HEK293 (cell line): Measurements from ENCODE around the gene TNIP1.

Experiments used
- CTCF ChIA-PET: fragments of 350-600 bp; formaldehyde crosslinking; extraction: SDS; loops from one replicate; lab custom pipeline; 2021; ENCODE audit warnings: antibody characterized with exemption; lab: Yijun Ruan, JAX
- POLR2A ChIA-PET: fragments of 300-600 bp; formaldehyde crosslinking; extraction: SDS; loops from one replicate; lab custom pipeline; 2020; ENCODE audit warnings: antibody characterized with exemption, inconsistent platforms; lab: Yijun Ruan, JAX
- H3K27ac ChIP-seq: fragments of 200-500 bp; sonication (Bioruptor generic); 2 replicates; pipeline ENCODE4 v1.5.1; 2014; ENCODE audit warnings: low read depth, low read length, control low read depth, inconsistent platforms; ENCODE audit errors: extremely low read depth
- H3K36me3 ChIP-seq, 2 experiments: fragments of 200-500 bp in 1 of 2; sonication (Bioruptor generic) in 1 of 2; 1 replicate in 1 of 2; 2 replicates in 1 of 2; pipeline ENCODE4 v1.5.1; 2014 to 2017; ENCODE audit warnings: inconsistent platforms in 2 of 2, low read length in 2 of 2; ENCODE audit not compliant: control insufficient read depth in 2 of 2, insufficient read depth in 1 of 2
- H3K4me1 ChIP-seq: fragments of 200-500 bp; sonication (Bioruptor generic); 2 replicates; pipeline ENCODE4 v1.5.1; 2014; ENCODE audit warnings: mild to moderate bottlenecking, low read length, inconsistent platforms; ENCODE audit not compliant: control insufficient read depth, insufficient read depth
- H3K4me3 ChIP-seq: 2 replicates; pipeline ENCODE4 v1.5.1; 2011; ENCODE audit warnings: low read depth, mild to moderate bottlenecking, control low read depth, low read length, moderate library complexity
- H3K9me3 ChIP-seq: fragments of 200-500 bp; sonication (Bioruptor generic); 2 replicates; pipeline ENCODE4 v1.5.1; 2014; ENCODE audit warnings: low read depth, low read length, inconsistent platforms; ENCODE audit not compliant: control insufficient read depth, insufficient read depth
- AEBP2 ChIP-seq: fragments of 450-650 bp; formaldehyde crosslinking; IDR thresholded peaks from 2 replicates; pipeline ENCODE4 v1.5.1; 2016; ENCODE audit warnings: missing biosample characterization, missing genetic modification characterization, borderline replicate concordance
- BCL11A ChIP-seq: fragments of 450-650 bp; formaldehyde crosslinking; IDR thresholded peaks from 2 replicates; pipeline ENCODE4 v1.5.1; 2016; ENCODE audit warnings: low read depth, missing biosample characterization, missing genetic modification characterization
- GLI2 ChIP-seq: fragments of 450-650 bp; formaldehyde crosslinking; IDR thresholded peaks from 2 replicates; pipeline ENCODE4; 2017; ENCODE audit warnings: missing biosample characterization, missing genetic modification characterization, low read depth, borderline replicate concordance
- KLF1 ChIP-seq: fragments of 450-650 bp; formaldehyde crosslinking; IDR thresholded peaks from 2 replicates; pipeline ENCODE4 v1.5.1; 2016; ENCODE audit warnings: missing biosample characterization, missing genetic modification characterization
- PRDM1 ChIP-seq: fragments of 450-650 bp; formaldehyde crosslinking; IDR thresholded peaks from 2 replicates; pipeline ENCODE4; 2016; ENCODE audit warnings: missing biosample characterization, missing genetic modification characterization
- RBAK ChIP-seq: fragments of 450-650 bp; formaldehyde crosslinking; IDR thresholded peaks from 2 replicates; pipeline ENCODE4 v1.5.1; 2016; ENCODE audit warnings: missing biosample characterization, missing genetic modification characterization
- SP3 ChIP-seq: fragments of 450-650 bp; formaldehyde crosslinking; IDR thresholded peaks from 2 replicates; pipeline ENCODE4 v1.5.1; 2016; ENCODE audit warnings: missing biosample characterization, missing genetic modification characterization
- YY2 ChIP-seq: fragments of 450-650 bp; formaldehyde crosslinking; IDR thresholded peaks from 2 replicates; pipeline ENCODE4 v1.5.1; 2016; ENCODE audit warnings: missing biosample characterization, missing genetic modification characterization
- ZBTB1 ChIP-seq: fragments of 450-650 bp; formaldehyde crosslinking; IDR thresholded peaks from 2 replicates; pipeline ENCODE4 v1.5.1; 2016; ENCODE audit warnings: missing biosample characterization, missing genetic modification characterization
- ZEB2 ChIP-seq: fragments of 450-650 bp; formaldehyde crosslinking; IDR thresholded peaks from 2 replicates; pipeline ENCODE4 v1.5.1; 2016; ENCODE audit warnings: missing biosample characterization, missing genetic modification characterization
- ZFP3 ChIP-seq: fragments of 450-650 bp; formaldehyde crosslinking; IDR thresholded peaks from 2 replicates; pipeline ENCODE4 v1.5.1; 2016; ENCODE audit warnings: low read depth, missing biosample characterization, missing genetic modification characterization
- ZNF121 ChIP-seq: fragments of 450-650 bp; formaldehyde crosslinking; IDR thresholded peaks from 2 replicates; pipeline ENCODE4 v1.5.1; 2016; ENCODE audit warnings: missing biosample characterization, missing genetic modification characterization
- ZNF223 ChIP-seq: fragments of 450-650 bp; formaldehyde crosslinking; IDR thresholded peaks from 2 replicates; pipeline ENCODE4 v1.5.1; 2016; ENCODE audit warnings: missing biosample characterization, missing genetic modification characterization
- ZNF266 ChIP-seq: fragments of 450-650 bp; formaldehyde crosslinking; IDR thresholded peaks from 2 replicates; pipeline ENCODE4 v1.5.1; 2016; ENCODE audit warnings: missing biosample characterization, missing genetic modification characterization, low read depth
- ZNF311 ChIP-seq: fragments of 450-650 bp; formaldehyde crosslinking; IDR thresholded peaks from 2 replicates; pipeline ENCODE4 v1.5.1; 2017; ENCODE audit warnings: missing biosample characterization, missing genetic modification characterization, borderline replicate concordance
- ZNF354C ChIP-seq: fragments of 450-650 bp; formaldehyde crosslinking; IDR thresholded peaks from 2 replicates; pipeline ENCODE4 v1.5.1; 2016; ENCODE audit warnings: missing biosample characterization, missing genetic modification characterization, low read depth, borderline replicate concordance
- ZNF521 ChIP-seq: fragments of 450-650 bp; formaldehyde crosslinking; IDR thresholded peaks from 2 replicates; pipeline ENCODE4 v1.5.1; 2017; ENCODE audit warnings: missing biosample characterization, mild to moderate bottlenecking, missing genetic modification characterization
- ZNF558 ChIP-seq: fragments of 450-650 bp; formaldehyde crosslinking; IDR thresholded peaks from 2 replicates; pipeline ENCODE4 v1.5.1; 2016; ENCODE audit warnings: missing biosample characterization, missing genetic modification characterization
- ZNF560 ChIP-seq: fragments of 450-650 bp; formaldehyde crosslinking; IDR thresholded peaks from 2 replicates; pipeline ENCODE4 v1.5.1; 2017; ENCODE audit warnings: missing biosample characterization, missing genetic modification characterization, borderline replicate concordance
- ZNF571 ChIP-seq: fragments of 450-650 bp; formaldehyde crosslinking; IDR thresholded peaks from 2 replicates; pipeline ENCODE4 v1.5.0; 2017; ENCODE audit warnings: missing biosample characterization, missing genetic modification characterization
- ZNF585B ChIP-seq: fragments of 450-650 bp; formaldehyde crosslinking; IDR thresholded peaks from 2 replicates; pipeline ENCODE4 v1.5.1; 2016; ENCODE audit warnings: missing biosample characterization, missing genetic modification characterization
- ZNF596 ChIP-seq: fragments of 450-650 bp; IDR thresholded peaks from 2 replicates; pipeline ENCODE4 v1.5.0; 2018; ENCODE audit warnings: missing biosample characterization, mild to moderate bottlenecking, missing genetic modification characterization, moderate library complexity
- ZNF600 ChIP-seq: fragments of 450-650 bp; formaldehyde crosslinking; IDR thresholded peaks from 2 replicates; pipeline ENCODE4 v1.5.1; 2016; ENCODE audit warnings: missing biosample characterization, missing genetic modification characterization
- ZNF645 ChIP-seq: fragments of 450-650 bp; formaldehyde crosslinking; IDR thresholded peaks from 2 replicates; pipeline ENCODE4; 2016; ENCODE audit warnings: missing biosample characterization, missing genetic modification characterization
- ZNF670 ChIP-seq: fragments of 450-650 bp; formaldehyde crosslinking; IDR thresholded peaks from 2 replicates; pipeline ENCODE4 v1.5.1; 2016; ENCODE audit warnings: missing biosample characterization, missing genetic modification characterization, low read depth
- TF ChIP-seq, protein P1 (sequence below): fragments of 450-650 bp; formaldehyde crosslinking; IDR thresholded peaks from 2 replicates; pipeline ENCODE4 v1.5.1; 2016; ENCODE audit warnings: missing biosample characterization, missing genetic modification characterization

The TNIP1 gene

GRCh38 chr5:151058301-151058700 lies 22.5 kb downstream of the TNIP1 start (continued):
- no peak for TF ChIP-seq GLI2 (tag by site-specific recombination)

DNA sequence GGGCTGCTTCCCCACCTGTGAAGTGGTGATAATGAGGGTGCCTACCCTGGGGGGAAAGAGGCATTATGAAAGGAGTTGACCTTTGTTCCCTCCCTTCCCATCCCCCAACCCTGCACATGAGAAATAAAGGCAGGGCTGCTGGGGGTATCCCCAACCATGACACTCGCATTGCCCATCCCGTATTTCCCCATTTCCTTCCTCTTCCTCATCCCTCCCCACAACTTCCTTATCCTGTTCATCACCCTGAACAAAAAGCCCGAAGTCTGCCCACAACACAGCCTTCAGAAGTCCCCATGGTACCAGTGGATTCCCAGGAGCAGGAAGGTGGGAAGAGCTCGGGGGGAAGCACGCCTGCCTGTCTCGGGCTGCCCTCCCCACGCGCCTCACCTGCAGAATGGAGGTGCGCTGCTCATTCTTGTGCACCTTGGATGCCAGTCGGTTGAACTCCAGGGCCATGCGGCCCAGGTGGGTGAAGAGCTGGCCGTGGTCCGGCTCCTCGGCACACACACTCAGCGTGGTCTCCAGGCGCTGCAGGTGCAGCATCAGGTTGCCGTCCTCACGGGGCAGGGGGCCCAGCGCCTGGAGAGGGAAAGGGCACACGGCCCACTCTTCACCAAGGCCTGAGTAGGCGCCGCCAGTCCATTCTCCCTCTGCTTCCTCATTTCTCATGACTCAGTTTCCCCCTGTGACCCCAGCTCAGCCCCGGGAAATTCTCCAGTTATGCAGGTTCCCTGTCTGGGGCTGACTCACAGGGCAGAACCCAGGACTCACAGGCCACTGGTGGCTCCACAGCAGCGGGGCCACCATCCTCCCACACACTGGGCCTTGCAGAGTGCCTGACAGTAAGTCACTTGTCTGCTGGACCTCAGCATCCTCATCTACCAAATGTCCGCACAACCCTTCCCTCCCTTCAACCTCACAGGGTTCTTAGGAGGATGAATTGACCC lies 24.2 kb downstream of the TNIP1 start:
- Histone ChIP-seq H3K27ac (no peak overlapping the region), H3K4me3 (no peak overlapping the region), H3K4me1 (no peaks in the 10 kb centered on the region), H3K9me3 (no peaks in the 10 kb centered on the region), H3K36me3 (peaks cover 26 to 81% of the 10 kb centered on the region in 2 experiments; a peak in 2 of 3 replicates)
- ChIA-PET POLR2A (no interaction called here), CTCF (interaction anchor here (2.4 kb wide), 1 partner anchor 59 kb away, joined by 6 read pairs; no protein-coding TSS in a partner anchor)
- no peak for TF ChIP-seq ZNF596
- TF ChIP-seq, protein P1, sequence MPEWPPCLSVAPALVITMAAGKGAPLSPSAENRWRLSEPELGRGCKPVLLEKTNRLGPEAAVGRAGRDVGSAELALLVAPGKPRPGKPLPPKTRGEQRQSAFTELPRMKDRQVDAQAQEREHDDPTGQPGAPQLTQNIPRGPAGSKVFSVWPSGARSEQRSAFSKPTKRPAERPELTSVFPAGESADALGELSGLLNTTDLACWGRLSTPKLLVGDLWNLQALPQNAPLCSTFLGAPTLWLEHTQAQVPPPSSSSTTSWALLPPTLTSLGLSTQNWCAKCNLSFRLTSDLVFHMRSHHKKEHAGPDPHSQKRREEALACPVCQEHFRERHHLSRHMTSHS (tag by site-specific recombination) = no peak
- TF ChIP-seq ZNF670 = no peak
- no peak for TF ChIP-seq PRDM1 (tag by site-specific recombination)
- no peak for TF ChIP-seq RBAK

- H3K9me3 ChIP-seq = no peaks in the 10 kb centered on the region
- POLR2A ChIA-PET = no interaction called here
These were observed 25.5 kb downstream of the TNIP1 start for GRCh38 chr5:151055336-151055735.

More at GRCh38 chr5:151055336-151055735, 25.5 kb downstream of the TNIP1 start:
- Histone ChIP-seq H3K36me3 (peaks cover 20 to 77% of the 10 kb centered on the region in 2 experiments; a peak in 2 of 3 replicates), H3K27ac (no peak overlapping the region), H3K4me1 (no peaks in the 10 kb centered on the region), H3K4me3 (no peak overlapping the region)
- CTCF ChIA-PET = interaction anchor here (0.7 to 1.5 kb wide), 2 partner anchors 60 to 401 kb away, joined by 3 to 9 read pairs; no protein-coding TSS in a partner anchor
- no peak for TF ChIP-seq ZBTB1 (tag by site-specific recombination)
- no peak for TF ChIP-seq YY2 (tag by site-specific recombination)
- TF ChIP-seq ZNF223 (tag by site-specific recombination) = no peak
- TF ChIP-seq AEBP2 (tag by site-specific recombination) = no peak
- TF ChIP-seq ZEB2 (tag by site-specific recombination) = no peak
- no peak for TF ChIP-seq ZNF600 (tag by site-specific recombination)
- TF ChIP-seq ZFP3 = no peak
- TF ChIP-seq KLF1 (tag by site-specific recombination) = no peak
- TF ChIP-seq ZNF266 (tag by site-specific recombination) = no peak
- TF ChIP-seq BCL11A = no peak
- TF ChIP-seq ZNF558 = no peak
- no peak for TF ChIP-seq ZNF521 (tag by site-specific recombination)
- no peak for TF ChIP-seq ZNF354C
- no peak for TF ChIP-seq ZNF311 (tag by site-specific recombination)
- TF ChIP-seq ZNF121 (tag by site-specific recombination) = no peak
- TF ChIP-seq ZNF585B = no peak
- no peak for TF ChIP-seq ZNF571 (tag by site-specific recombination)
- no peak for TF ChIP-seq SP3
- no peak for TF ChIP-seq ZNF645 (tag by site-specific recombination)
- TF ChIP-seq ZNF560 (tag by site-specific recombination) = no peak
